Activated CD8-positive, alpha-beta T cell treated with anti-CD3 and anti-CD28 coated beads, Interleukin-2, amount 10 ng/mL, durations not matched to agents 7 days and 5 days (primary cell): Measurements from ENCODE around the gene ZKSCAN1. TPM values are rescaled to one million over a fixed set of nuclear protein-coding genes. Genes with fewer than 3 reads are reported as not detected.

Experiments used
- total RNA-seq, 2 experiments: library from RNA; stranded (reverse); gene quantifications; one replicate each; pipeline ENCODE4 v1.2.3, GENCODE V29; 2021

ZKSCAN1 gene
- total RNA-seq, 2 experiments from 2014 or later = 50.4 to 54.5 TPM

Other genes with a start within 250 kb of the ZKSCAN1 start
- gene CYP3A4, start 231.4 kb upstream of the ZKSCAN1 start, total RNA-seq = not detected
- not detected for gene CYP3A43, start 187.6 kb upstream of the ZKSCAN1 start, total RNA-seq
- gene OR2AE1, start 138.6 kb upstream of the ZKSCAN1 start, total RNA-seq = under 1 TPM; 0.42 to 0.60 TPM
- 10 to 100 TPM; 26.7 to 28.0 TPM for gene TRIM4, start 96.1 kb upstream of the ZKSCAN1 start, total RNA-seq
- gene GJC3, start 86.0 kb upstream of the ZKSCAN1 start, total RNA-seq = under 1 TPM in 1 of 2 experiments, not detected in 1; 0.21 TPM
- gene AZGP1, start 39.6 kb upstream of the ZKSCAN1 start, total RNA-seq = not detected
- 1 to 10 TPM; 5.8 to 7.5 TPM for gene ZSCAN21, start 34.2 kb downstream of the ZKSCAN1 start, total RNA-seq
- gene ZNF3, start 66.1 kb downstream of the ZKSCAN1 start, total RNA-seq = 10 to 100 TPM; 20.9 to 21.8 TPM
- 10 to 100 TPM; 74.0 to 78.3 TPM for gene COPS6, start 73.4 kb downstream of the ZKSCAN1 start, total RNA-seq
- gene MCM7, start 85.8 kb downstream of the ZKSCAN1 start, total RNA-seq = 100 to 1,000 TPM; 364 to 375 TPM
- gene AP4M1, start 86.0 kb downstream of the ZKSCAN1 start, total RNA-seq = 10 to 100 TPM; 10.8 to 13.0 TPM
- 10 to 100 TPM; 74.6 to 81.0 TPM for gene TAF6, start 103.8 kb downstream of the ZKSCAN1 start, total RNA-seq
- 10 to 100 TPM; 32.4 to 35.5 TPM for gene CNPY4, start 104.0 kb downstream of the ZKSCAN1 start, total RNA-seq
- 1 to 10 TPM; 4.3 to 5.7 TPM for gene MBLAC1, start 111.4 kb downstream of the ZKSCAN1 start, total RNA-seq
- gene LAMTOR4, start 133.3 kb downstream of the ZKSCAN1 start, total RNA-seq = 100 to 1,000 TPM; 134 to 143 TPM
- 10 to 100 TPM; 42.7 to 44.0 TPM for gene TRAPPC14, start 143.1 kb downstream of the ZKSCAN1 start, total RNA-seq
- 1 to 10 TPM; 2.8 to 3.5 TPM for gene GAL3ST4, start 153.0 kb downstream of the ZKSCAN1 start, total RNA-seq
- gene GPC2, start 161.8 kb downstream of the ZKSCAN1 start, total RNA-seq = 1 to 10 TPM; 8.1 to 8.2 TPM
- 10 to 100 TPM; 16.5 to 20.6 TPM for gene STAG3, start 162.3 kb downstream of the ZKSCAN1 start, total RNA-seq
- gene PVRIG, start 204.4 kb downstream of the ZKSCAN1 start, total RNA-seq = 10 to 100 TPM; 61.6 to 64.8 TPM